ENCODE measurements around the gene CRYGC.
A peak's percentile ranks its signal among the peaks of the same experiment; 100 is the strongest.
"Not testable (repeated sequence)": the region's sequence is repeated elsewhere in the genome, so short reads cannot be mapped to it uniquely, and the experiment has no call there.

The CRYGC gene, protein sequence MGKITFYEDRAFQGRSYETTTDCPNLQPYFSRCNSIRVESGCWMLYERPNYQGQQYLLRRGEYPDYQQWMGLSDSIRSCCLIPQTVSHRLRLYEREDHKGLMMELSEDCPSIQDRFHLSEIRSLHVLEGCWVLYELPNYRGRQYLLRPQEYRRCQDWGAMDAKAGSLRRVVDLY
- 0 to 0.06 (median 0) reads per million in 18 experiments for total RNA-seq

DNA sequence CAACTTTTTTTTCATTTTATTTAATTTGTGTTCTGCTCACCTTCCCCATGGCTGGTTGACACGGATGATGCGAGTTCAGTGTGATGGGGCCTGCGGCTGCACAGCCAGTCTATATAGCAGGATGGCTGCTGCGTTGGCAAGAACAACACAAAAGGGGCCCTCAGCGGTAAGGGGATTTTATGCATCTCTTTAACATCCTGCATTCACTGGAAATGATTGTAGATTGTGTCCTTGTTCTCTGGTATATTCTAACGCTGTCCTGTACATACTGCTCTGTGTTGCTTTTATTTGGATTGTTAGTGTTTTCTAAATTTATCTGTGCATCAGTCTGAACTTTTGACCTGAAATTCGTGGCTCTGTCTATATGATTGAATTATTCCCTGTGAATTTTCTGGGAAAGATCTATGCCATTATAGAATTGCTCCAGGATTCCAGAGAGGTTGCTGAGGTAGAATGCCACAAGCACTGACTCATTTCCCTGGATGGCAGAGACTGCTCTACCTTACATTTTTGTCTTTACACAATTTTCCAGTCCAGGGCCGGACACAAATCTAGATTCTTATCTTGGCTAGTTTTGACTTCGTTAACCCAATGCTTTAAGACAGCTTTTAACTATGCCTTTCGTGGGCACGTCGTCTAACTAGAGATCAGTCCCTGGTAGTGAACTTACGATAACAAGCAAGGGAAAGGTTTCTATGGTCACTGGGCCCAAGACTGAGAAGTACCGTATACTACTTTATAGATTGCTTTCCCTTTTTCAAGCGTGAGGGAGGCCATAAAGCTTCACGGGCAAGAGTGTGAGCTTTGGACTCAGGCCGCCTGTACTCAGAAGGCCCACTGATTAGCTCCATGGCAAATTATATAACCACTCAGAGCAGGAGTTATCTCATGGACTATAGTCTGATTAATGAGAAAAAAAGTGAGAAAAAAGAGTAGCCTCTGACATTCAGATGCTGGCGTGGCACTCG is at the start of gene CRYGC:
CRYGC (minus strand) TSS at position 85 of the 968 bp plus-strand sequence; CDS start at position 49, 36 bp downstream.
- no peak for DNase-seq

DNA sequence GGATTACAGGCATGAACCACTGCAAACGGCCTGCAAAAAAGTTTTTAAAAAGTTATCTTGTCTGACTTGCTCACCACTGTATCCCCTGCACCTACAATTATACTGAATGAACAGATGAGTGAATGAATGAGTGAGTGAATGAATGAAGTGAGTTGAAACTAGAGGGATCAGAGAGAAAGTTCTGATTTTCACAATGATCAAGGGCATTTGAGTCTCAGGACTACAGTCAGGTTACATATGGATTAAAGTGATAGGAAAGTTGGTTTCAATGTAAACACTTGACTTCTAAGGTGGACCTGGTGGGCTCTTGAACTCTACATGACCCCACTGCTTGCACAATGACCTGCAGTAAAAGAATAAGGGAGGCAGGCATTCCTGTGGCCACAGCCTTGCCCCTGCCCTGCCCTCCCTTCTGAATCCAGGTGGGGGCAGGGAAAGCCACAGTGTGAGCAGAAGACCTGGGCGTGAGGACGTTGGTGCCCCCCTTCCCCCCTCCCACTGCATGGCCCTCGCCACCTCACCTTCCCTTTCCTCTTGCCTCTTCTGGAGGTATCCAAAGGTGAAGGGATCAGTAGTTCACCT is 49.5 kb upstream of the CRYGC start:
- DNase-seq: no peak

DNA sequence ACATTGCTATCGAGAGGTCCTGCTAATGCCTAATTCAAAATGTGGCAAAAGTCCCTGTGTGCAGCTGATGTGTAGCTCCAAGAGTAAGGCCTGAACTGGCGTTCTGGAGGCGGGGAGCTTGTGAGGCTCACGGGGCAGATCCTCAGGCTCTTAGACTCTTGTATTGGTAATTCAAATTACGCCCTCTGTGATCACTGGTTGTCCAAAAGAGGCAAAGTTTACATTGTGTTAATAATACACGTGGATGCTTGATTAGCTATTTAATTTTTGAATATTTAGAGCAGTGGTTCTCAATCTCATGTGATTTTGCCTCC is 46.2 kb upstream of the CRYGC start:
- DNase-seq: no peak

DNA sequence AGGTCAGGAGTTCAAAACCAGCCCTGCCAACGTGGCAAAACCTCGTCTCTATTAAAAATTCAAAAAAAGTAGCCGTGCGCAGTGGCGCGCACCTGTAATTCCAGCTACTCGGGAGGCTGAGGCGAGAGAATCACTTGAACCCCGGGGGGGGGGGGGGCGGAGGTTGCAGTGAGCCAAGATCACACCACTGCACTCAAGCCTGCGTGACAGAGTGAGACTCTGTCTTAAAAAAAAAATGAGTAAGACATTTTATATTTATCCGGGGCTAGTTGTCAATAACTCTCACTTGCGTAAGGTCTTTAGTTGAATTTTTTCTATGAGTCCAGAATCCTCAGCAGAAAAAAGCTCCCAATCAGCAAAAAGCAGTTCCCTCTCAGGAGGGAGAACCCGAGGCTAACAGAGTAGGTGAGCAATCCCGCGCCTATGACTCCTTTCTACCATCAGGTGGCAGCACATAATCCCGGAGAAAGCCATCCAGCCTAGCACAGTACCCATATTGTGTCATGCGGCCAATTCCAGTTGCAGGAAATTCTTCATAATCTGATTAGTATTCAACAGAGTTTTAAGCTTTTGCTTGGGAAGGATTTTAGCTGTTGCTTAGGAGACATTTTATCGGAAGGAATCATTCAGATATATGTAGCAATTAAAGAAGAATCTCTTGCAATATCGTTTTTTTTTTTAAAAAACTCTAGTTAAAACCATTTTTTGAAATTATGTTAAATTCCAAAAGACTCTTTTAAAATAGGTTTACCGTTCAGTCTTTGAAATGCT is 45.6 kb upstream of the CRYGC start:
- peak; percentile 93 for DNase-seq

DNA sequence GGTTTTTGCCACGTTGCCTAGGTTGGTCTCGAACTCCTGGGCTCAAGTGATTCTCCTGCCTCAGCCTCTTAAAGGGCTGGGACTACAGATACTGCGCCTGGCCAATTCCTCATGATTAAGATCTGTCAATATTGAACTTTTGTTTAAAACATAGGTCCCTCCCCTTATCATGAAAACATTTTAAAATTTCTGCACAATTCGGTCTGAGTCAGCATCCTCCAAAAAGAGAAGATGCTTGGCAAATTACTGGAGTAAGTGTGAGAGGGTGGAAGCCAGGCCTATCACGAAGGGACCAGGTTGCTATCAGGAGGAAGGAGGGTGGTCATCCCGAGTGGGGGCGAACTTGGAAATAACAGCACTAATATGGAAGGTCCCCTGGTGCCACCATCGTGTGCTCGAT is 44.5 kb upstream of the CRYGC start:
- DNase-seq: no peak

DNA sequence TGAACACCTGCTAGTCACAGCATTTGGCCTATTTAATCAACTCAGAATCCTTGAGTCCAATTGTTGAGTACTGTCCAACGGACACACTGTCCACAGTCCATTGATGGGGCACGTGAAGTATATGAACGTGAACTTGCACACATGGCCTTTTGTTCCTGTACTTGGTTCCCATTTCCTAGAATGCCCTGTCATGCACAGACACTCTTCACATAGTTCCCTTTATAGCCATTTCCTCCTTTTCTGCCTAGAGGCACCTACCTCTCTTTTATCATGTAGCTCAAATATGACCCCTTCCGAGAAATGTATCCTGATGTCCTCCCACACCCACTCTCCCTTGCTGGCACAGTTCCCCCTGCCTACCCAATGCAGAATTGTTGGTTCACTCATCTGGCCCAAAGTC is 42.5 kb upstream of the CRYGC start:
- peak; percentile 86 to 95 for DNase-seq

DNA sequence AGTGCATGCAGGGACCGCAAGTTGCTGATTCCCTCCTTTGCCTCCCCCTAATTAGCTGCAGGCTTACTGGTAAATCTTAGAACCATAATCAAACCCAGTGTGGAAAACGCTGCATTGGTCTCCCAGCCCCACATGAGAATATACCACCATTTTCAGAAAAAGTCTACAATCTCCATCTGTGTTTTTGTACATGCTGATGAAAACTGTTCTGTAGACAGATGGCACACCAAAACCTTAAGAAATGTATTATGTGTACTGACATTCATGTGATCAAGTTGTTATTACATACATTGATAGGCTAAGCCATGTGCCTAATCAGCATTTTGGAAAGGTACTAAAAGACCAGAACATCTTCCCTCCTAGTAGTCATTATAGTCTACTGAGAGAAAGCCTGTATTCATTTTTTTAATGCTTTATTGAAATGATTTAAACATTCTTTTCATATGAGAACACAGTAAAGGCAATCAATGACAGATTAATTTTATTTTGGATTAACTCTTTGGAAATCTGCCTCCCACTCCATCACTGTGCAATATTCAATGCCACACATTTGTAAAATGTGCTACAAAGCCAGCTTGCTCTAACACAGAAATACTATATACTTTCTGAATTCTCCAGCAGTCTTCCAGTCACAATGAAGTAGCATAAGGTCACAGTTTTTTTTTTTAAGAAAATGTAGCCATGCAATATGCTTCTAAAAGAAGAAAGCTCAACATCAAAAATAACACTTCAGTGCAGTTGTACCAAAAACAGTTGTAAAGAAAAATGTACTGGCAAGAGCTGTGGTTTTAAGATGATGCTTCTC is 35.5 kb upstream of the CRYGC start:
- DNase-seq: no peak

DNA sequence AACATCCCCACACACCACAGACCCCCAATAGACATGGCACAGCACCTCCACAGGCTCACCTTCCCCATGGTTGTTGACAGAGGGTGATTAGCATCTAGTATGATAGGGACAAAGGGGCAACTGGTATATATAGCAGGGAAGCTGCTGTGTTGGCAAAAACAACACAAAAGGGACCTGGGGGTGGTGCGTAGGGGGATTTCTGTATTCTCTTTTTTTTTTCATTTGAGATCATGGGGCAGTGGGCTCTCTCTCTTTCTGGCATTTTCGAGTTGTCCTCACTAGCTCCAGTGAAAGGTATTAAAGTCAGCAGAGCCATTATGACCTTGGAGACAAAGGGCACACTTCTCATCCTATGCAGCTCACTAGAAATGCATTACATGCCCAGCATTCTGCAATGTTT is 33.9 kb upstream of the CRYGC start, which contains the start of gene CRYGA:
CRYGA (minus strand) TSS at position 101 of the 400 bp plus-strand sequence; CDS start at position 68, 33 bp downstream.
- no peak for DNase-seq

DNA sequence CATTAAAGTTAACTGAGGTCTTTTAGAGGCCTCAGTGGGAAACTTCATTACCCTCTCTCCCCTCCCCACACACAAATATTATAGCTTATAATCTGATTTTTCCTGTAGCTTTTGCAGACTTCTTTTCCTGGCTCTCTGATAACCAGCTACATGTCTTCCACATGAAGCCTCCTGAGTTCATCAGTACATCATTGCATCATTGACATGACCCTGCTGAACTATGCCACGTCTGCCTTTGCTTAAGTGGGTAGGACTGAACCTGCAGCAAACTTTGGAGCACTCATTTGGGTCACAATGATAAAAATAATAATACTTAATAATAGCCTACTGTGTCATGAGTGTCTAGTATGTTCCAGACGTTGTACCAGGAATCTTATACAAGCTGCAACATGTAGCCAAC is 26.8 kb upstream of the CRYGC start:
- DNase-seq: no peak

DNA sequence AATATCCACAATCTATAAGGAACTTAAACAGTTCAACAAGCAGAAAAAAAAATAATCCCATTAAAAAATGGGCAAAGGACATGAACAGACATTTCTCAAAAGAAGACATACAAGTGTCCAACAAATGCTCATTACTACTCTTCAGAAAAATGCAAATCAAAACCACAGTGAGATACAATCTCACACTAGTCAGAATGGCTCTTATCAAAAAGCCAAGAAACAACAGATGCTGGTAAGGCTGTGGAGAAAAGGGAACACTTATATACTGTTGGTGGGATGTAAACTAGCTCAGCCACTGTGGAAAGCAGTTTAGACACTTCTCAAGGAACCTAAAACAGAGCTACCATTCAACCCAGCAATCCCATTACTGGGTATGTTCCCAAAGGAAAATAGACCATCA is 23.5 kb upstream of the CRYGC start:
- no peak for DNase-seq

DNA sequence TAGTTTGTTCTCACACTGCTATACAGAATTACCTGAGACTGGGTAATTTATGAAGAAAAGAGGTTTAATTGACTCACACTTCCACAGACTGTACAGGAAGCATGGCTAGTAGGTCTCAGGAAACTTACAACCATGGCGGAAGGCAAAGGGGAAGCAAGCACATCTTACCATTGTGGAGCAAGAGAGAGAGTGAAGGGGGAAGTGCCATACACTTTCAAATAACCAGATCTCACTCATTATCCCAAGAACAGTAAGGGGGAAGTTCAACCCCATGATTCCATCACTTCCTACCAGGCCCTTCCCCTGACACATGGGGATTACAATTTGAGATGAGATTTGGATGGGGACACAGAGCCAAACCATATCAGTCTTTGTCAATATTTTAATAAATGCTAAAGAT is 21.3 kb upstream of the CRYGC start:
- peak; percentile 65 to 83 for DNase-seq

DNA sequence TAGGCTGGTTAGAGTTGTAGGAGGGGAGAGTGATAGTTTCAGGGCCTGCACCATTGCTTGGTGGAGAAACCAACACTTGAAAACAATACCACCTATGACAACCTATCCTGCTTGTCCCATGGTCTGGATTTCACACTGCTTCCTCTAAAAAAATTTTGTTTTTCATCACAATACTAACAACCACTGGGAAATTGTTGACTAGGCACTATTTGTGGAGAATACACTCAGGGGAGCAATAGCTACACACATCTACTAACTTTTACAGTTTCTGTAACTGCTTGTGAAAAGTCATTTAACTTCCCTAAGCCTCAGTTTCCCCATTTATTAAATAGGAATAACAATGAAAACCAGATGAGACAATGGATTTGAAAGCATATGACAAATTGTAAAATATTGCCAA is 20.5 kb upstream of the CRYGC start:
- DNase-seq: no peak

DNA sequence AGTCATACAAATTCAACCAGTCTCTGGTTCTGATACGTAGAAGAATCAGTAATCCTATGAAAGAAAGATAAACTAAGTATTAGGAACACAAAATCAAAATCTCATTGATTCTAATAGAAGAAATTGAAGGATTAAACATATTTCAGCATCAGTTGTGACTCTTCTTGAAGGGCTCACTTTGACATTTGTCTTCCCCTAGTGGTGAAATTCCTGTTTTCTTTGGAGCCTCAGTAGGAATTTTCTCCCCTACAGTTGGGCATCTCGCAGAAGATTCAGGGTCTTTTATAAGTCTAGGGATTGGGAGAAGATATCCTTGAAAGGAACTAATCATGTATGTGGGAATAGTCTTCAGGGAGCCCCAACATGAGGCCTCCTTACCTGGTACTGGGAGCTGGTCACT is 19.2 kb upstream of the CRYGC start:
- DNase-seq: no peak

DNA sequence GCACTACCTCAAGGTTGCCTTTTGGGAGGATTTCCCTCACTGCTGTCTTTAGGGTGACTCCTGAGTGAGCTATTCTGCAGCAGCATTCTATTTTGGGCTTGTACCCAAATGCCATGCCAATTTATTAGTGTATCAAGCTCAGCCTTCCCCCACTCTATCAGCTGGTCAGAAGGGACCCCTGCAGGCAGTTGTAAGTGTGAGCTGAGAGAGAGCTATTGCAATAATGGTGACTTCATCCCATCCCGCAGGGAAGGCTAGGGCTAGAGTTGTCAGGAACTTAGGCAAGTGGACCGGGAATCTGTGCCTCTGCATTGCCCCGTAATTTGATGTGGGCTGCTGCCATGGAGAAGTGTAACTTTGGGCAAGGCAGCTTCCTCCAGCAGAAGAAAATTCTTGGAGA is 18.1 kb upstream of the CRYGC start:
- DNase-seq: peak in 1 of 2 donors; percentile 12

DNA sequence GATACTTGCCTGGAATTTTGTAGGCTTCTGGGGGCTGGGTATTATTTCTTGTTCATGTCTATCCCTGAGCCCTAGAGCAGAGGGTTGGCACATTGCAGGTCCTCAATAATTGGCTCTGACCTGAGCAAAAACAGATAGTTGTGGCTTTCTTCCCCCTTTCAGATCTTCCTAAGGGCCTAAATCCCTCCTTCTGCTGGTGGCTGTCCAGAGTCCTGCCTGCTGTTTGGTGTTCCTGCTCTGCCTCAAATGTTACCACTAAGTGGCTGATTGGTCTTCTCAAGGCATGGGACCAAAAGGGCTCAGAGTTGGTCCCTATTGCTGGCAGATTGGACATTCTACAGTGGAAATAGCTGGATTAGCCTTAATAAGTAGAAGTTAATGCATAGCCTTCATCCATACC is 17.4 kb upstream of the CRYGC start:
- no peak for DNase-seq

DNA sequence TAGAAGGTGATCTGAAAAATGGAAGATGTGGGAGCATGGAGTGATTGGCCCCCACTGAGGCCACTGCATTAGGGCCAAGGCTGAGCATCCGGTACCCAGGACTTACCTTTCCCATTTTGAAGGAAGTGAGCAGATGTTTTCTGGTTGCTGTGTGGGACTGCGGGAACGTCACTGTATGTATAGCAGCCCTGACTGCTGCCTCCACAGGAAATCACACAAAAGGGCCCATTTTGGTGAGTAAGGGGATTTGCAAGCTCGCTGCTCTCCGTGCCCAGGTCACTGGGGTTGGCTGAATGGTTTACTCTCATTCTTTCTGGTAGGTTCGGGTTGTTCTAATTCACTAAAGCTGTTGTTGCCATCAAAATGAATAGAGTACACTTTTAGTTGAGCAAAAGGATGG is 16.4 kb upstream of the CRYGC start, which contains the start of gene CRYGB:
CRYGB (minus strand) TSS at position 153 of the 400 bp plus-strand sequence; CDS start at position 115, 38 bp downstream.
- no peak for DNase-seq

DNA sequence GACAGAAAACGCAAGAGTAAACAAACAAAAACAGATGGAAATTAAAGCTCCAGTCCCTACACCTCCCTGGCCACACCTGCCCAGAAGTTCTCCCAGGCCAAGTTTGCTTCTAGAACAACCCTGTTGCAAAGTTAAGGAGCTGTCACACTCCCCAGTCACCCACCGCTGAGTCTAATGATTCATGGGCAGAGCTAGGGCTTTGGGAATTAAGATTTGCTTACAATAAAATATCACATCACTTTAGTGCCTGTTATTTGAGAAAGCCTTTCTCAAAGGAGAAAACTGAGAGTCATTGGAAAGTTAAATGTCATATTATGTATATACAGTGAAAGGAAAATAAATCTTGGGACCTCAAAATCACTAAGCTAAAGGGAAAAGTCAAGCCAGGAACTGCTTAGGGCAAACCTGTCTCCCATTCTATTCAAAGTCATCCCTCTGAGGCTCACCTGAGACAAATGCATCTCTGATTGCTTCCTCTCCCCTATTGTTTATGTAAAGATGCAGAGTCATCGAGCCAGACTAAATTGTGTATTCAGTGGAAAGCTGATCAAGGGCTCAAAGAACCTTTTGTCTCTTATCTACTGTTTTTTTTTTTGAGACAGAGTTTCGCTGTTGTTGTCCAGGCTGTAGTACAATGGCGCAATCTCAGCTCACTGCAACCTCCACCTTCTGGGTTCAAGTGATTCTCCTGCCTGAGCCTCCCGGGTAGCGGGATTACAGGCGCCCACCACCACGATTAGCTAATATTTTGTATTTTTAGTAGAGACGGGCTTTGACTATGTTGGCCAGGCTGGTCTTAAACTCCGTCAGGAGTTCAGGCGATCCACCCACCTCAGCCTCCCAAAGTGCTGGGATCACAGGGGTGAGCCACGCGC is 13.5 kb upstream of the CRYGC start:
- no peak for DNase-seq

DNA sequence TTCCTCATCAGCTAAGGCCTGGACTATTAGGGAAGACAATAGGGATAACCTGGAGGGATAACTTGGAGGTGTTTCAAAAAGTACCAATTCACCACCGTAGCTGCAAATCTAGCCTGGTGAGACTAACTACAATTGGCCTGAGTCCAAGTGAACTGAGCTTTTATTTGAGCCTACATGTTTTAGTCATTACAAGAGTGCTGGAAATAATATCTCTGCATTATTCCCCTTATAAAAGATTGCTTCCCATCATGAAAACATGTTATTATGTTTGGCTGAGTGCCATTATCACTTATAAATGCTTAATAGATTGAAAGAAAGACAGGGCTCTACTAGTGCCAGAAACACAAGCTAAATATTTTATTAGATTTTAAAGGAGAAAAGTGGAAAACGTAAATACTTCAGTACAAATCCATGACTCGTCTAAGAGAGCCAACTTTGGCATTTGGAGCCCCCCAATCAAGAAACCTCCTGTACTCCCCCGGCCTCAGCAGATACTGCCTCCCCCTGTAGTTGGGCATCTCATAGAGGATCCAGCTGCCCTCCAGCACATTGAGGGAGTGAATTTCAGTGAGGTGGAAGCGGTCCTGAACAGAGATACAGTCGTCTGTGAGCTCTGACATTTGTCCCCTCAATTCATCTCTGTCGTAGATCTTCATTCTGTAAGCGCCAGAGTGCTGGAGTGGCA is 12.8 kb upstream of the CRYGC start:
- DNase-seq: no peak

DNA sequence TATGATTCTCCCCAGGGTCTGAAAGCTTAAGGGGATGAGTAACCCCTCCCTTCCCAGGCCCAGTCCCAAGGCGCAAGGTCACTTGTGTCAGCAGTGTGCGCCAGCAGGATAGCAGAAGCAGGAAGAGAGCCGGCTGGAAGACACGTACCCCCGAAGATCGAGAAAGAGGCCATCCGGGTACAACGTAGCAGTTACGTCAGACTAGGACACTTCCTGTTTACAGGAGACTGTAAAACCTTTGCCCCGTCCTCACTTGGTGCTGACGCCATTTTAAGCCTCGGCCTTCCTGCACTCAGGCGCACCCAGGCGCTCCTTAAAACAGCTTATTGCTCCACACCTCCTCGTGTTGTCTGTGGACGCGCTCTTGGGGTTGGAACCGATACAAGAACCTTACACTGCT is 9.8 kb upstream of the CRYGC start:
- DNase-seq: no peak

DNA sequence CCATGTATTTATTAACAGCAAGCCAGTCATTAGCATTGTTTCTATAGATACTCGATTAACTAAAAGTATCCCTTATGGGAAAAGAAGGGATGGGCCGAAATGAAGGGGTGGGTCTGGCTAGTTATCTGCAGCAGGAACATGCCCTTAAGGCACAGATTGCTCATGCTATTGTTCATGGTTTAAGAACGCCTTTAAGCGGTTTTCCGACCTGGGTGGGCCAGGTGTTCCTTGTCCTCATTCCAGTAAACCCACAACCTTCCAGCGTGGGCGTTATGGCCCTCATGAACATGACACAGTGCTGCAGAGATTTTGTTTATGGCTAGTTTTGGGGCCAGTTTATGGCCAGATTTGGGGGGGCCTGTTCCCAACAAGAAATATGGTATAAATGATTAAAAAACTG is 8.7 kb upstream of the CRYGC start:
- not testable (repeated sequence) for DNase-seq

Measured in inflammatory macrophage (primary cell).